HepG2 (cell line): ENCODE data around the gene GLRX5. TPM values are rescaled to one million over a fixed set of nuclear protein-coding genes. Genes with fewer than 3 reads are reported as not detected.

Source experiments
- ADNP ChIP-seq: sonication (generic); formaldehyde crosslinking; IDR thresholded peaks from 2 replicates; pipeline ENCODE4 v1.4.0; 2020; ENCODE audit warnings: missing genetic modification reagents
- AKAP8 ChIP-seq: sonication (generic); formaldehyde crosslinking; IDR thresholded peaks from 2 replicates; pipeline ENCODE4 v1.5.1; 2020; ENCODE audit warnings: mild to moderate bottlenecking, missing genetic modification reagents
- ARID3A ChIP-seq: IDR thresholded peaks from 2 replicates; pipeline ENCODE4 v1.6.1; 2012; ENCODE audit warnings: low read depth, low read length, improper control_type of control experiment
- CREB1 ChIP-seq, 2 experiments: fragments of 450-650 bp in 1 of 2; IDR thresholded peaks; 2 replicates each; pipeline ENCODE4 v1.6.1; 2016 to 2017; ENCODE audit warnings: control low read depth in 1 of 2, mild to moderate bottlenecking in 1 of 2, missing compliant biosample characterization in 1 of 2, missing genetic modification characterization in 1 of 2
- CSRNP1 ChIP-seq: sonication (generic); formaldehyde crosslinking; IDR thresholded peaks from 2 replicates; pipeline ENCODE4 v1.8.1; 2023; ENCODE audit warnings: mild to moderate bottlenecking, missing genetic modification reagents
- HDAC2 ChIP-seq: sonication (generic); formaldehyde crosslinking; IDR thresholded peaks from 2 replicates; pipeline ENCODE4 v1.4.0; 2020; ENCODE audit warnings: missing genetic modification reagents
- NCOR1 ChIP-seq: fragments of 200-600 bp; sonication (generic); IDR thresholded peaks from 2 replicates; pipeline ENCODE4 v1.7.0; 2017; ENCODE audit warnings: antibody characterized with exemption, low read length, borderline replicate concordance
- NFE2 ChIP-seq: sonication (generic); formaldehyde crosslinking; IDR thresholded peaks from 2 replicates; pipeline ENCODE4 v1.4.0; 2020; ENCODE audit warnings: missing genetic modification reagents
- NFE2L2 ChIP-seq: fragments of 150-350 bp; IDR thresholded peaks from 2 replicates; pipeline ENCODE4 v1.6.1; 2014; ENCODE audit warnings: low read length
- RNF2 ChIP-seq: fragments of 450-650 bp; conservative IDR thresholded peaks from 2 replicates; pipeline ENCODE4 v1.6.1; 2016; ENCODE audit warnings: low read depth
- SALL1 ChIP-seq: sonication (generic); formaldehyde crosslinking; IDR thresholded peaks from 2 replicates; pipeline ENCODE4 v1.8.0; 2022; ENCODE audit warnings: mild to moderate bottlenecking, missing genetic modification reagents
- SMAD3 ChIP-seq: sonication (generic); formaldehyde crosslinking; IDR thresholded peaks from 2 replicates; pipeline ENCODE4 v1.4.0; 2020; ENCODE audit warnings: missing genetic modification reagents
- SRY ChIP-seq: sonication (generic); formaldehyde crosslinking; IDR thresholded peaks from 2 replicates; pipeline ENCODE4 v1.8.0; 2022; ENCODE audit warnings: mild to moderate bottlenecking, missing genetic modification reagents
- TGIF2 ChIP-seq: IDR thresholded peaks from 2 replicates; pipeline ENCODE4 v1.6.1; 2016; ENCODE audit warnings: control low read depth, missing compliant biosample characterization
- U2AF2 ChIP-seq: fragments of 200-400 bp; formaldehyde crosslinking; IDR thresholded peaks from 2 replicates; pipeline ENCODE4 v1.6.1; 2017; ENCODE audit warnings: low read depth, mild to moderate bottlenecking, low read length
- ZBTB42 ChIP-seq: sonication (generic); formaldehyde crosslinking; IDR thresholded peaks from 2 replicates; pipeline ENCODE4 v1.5.0; 2020; ENCODE audit warnings: mild to moderate bottlenecking, missing genetic modification reagents
- ZNF10 ChIP-seq: sonication (generic); formaldehyde crosslinking; IDR thresholded peaks from 2 replicates; pipeline ENCODE4 v1.4.0; 2020; ENCODE audit warnings: mild to moderate bottlenecking, low read depth, missing genetic modification reagents, borderline replicate concordance
- ZNF121 ChIP-seq: sonication (generic); formaldehyde crosslinking; IDR thresholded peaks from 2 replicates; pipeline ENCODE4 v1.5.0; 2020; ENCODE audit warnings: mild to moderate bottlenecking, missing genetic modification reagents
- ZNF143 ChIP-seq: sonication (generic); formaldehyde crosslinking; IDR thresholded peaks from 2 replicates; pipeline ENCODE4 v1.4.0; 2020; ENCODE audit warnings: missing genetic modification reagents
- ZNF3 ChIP-seq: IDR thresholded peaks from 2 replicates; pipeline ENCODE4 v1.7.0; 2017; ENCODE audit warnings: inconsistent platforms
- ZNF333 ChIP-seq: sonication (generic); formaldehyde crosslinking; IDR thresholded peaks from 2 replicates; pipeline ENCODE4 v1.4.0; 2020; ENCODE audit warnings: mild to moderate bottlenecking, missing genetic modification reagents, borderline replicate concordance
- ZNF660 ChIP-seq: sonication (generic); formaldehyde crosslinking; IDR thresholded peaks from 2 replicates; pipeline ENCODE4 v1.5.1; 2020; ENCODE audit warnings: mild to moderate bottlenecking, low read depth, missing genetic modification reagents, borderline replicate concordance
- ZNF776 ChIP-seq: sonication (generic); formaldehyde crosslinking; IDR thresholded peaks from 2 replicates; pipeline ENCODE4 v1.4.0; 2020; ENCODE audit warnings: mild to moderate bottlenecking, missing genetic modification reagents
- ZNF780A ChIP-seq: sonication (generic); formaldehyde crosslinking; IDR thresholded peaks from 2 replicates; pipeline ENCODE4 v1.8.0; 2022; ENCODE audit warnings: mild to moderate bottlenecking, missing genetic modification reagents, moderate library complexity
- ZNF792 ChIP-seq: IDR thresholded peaks from 2 replicates; pipeline ENCODE4 v1.6.1; 2016
- ZNF816 ChIP-seq: sonication (generic); formaldehyde crosslinking; IDR thresholded peaks from 2 replicates; pipeline ENCODE4 v1.8.0; 2022; ENCODE audit warnings: missing genetic modification reagents, mild to moderate bottlenecking, borderline replicate concordance
- ZNF878 ChIP-seq: sonication (generic); formaldehyde crosslinking; IDR thresholded peaks from 2 replicates; pipeline ENCODE4 v1.8.1; 2023; ENCODE audit warnings: mild to moderate bottlenecking, missing genetic modification reagents, moderate library complexity
- polyA plus RNA-seq, 8 experiments: library from polyadenylated mRNA; depleted of rRNA in 3 of 8; stranded (reverse) in 7 of 8; unstranded in 1 of 8; fragments of >200 nt; fragmentation: Illumina TruSeq in 4 of 8; extraction: Trizol in 4 of 8; gene quantifications; 2 replicates each; pipeline versions ENCODE4 v1.2.1 to v1.2.3, GENCODE V29; 2011 to 2016; ENCODE audit warnings: low read depth in 4 of 8, missing spikeins in 1 of 8, mixed read lengths in 1 of 8; ENCODE audit not compliant: insufficient read depth in 1 of 8
- total RNA-seq, 5 experiments: library from RNA; depleted of rRNA; stranded (reverse); fragments of >200 nt; fragmentation: Illumina TruSeq; extraction: Trizol; gene quantifications; 2 replicates each; pipeline ENCODE4 v1.2.3, GENCODE V29; 2016; ENCODE audit warnings: low read depth in 1 of 5
- TF ChIP-seq, protein P1 (sequence below): sonication (generic); formaldehyde crosslinking; IDR thresholded peaks from 2 replicates; pipeline ENCODE4 v1.5.0; 2020; ENCODE audit warnings: mild to moderate bottlenecking, missing genetic modification reagents

GLRX5 gene
- total and polyA plus RNA-seq, 2 of the 13 experiments (the other 11 are each of a cell fraction or from before 2014, with no cell fraction given): 122 to 146 TPM

- TF ChIP-seq ARID3A (0 out of 2 replicates have a peak, but pooled peaks have one; percentile 4), ZNF333 (CRISPR knock-in tag) (no peak), SMAD3 (CRISPR knock-in tag) (no peak), ZNF660 (CRISPR knock-in tag) (no peak), HDAC2 (CRISPR knock-in tag) (peak; percentile 50; the same call in 1 of the 2 replicates), NFE2 (CRISPR knock-in tag) (no peak), ZNF792 (CRISPR knock-in tag) (no peak; the same call in 1 of the 2 replicates), SALL1 (peak; percentile 59), CSRNP1 (no peak), ZNF878 (CRISPR knock-in tag) (no peak), ZBTB42 (CRISPR knock-in tag) (no peak), ZNF3 (CRISPR knock-in tag) (no peak), AKAP8 (CRISPR knock-in tag) (no peak), CREB1 (IDR thresholded peaks at IDR 0.05) (no peak), CREB1 (CRISPR knock-in tag; IDR thresholded peaks at IDR 0.05) (no peak), ADNP (CRISPR knock-in tag) (no peak), ZNF776 (CRISPR knock-in tag) (no peak), RNF2 (no peak), U2AF2 (no peak), TGIF2 (no peak; the same call in 1 of the 2 replicates), ZNF780A (CRISPR knock-in tag) (no peak), SRY (CRISPR knock-in tag) (0 out of 2 replicates have a peak, but pooled peaks have one; percentile 21), ZNF143 (CRISPR knock-in tag) (no peak), ZNF10 (no peak), ZNF816 (CRISPR knock-in tag) (no peak), NFE2L2 (no peak), ZNF121 (CRISPR knock-in tag) (no peak), NCOR1 (no peak)
- TF ChIP-seq, protein P1, sequence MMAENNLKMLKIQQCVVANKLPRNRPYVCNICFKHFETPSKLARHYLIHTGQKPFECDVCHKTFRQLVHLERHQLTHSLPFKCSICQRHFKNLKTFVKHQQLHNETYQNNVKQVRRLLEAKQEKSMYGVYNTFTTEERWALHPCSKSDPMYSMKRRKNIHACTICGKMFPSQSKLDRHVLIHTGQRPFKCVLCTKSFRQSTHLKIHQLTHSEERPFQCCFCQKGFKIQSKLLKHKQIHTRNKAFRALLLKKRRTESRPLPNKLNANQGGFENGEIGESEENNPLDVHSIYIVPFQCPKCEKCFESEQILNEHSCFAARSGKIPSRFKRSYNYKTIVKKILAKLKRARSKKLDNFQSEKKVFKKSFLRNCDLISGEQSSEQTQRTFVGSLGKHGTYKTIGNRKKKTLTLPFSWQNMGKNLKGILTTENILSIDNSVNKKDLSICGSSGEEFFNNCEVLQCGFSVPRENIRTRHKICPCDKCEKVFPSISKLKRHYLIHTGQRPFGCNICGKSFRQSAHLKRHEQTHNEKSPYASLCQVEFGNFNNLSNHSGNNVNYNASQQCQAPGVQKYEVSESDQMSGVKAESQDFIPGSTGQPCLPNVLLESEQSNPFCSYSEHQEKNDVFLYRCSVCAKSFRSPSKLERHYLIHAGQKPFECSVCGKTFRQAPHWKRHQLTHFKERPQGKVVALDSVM (CRISPR knock-in tag): no peak
These were observed 10.9 kb upstream of the GLRX5 start (continued) for GRCh38 chr14:95523815-95524448.
